PC-9 (cell line): ENCODE results near the gene NTSR2. TPM values are rescaled to one million over a fixed set of nuclear protein-coding genes. Genes with fewer than 3 reads are reported as not detected.

Experiments
- BruUV-seq: library from RNA; stranded (reverse); fragments of 400-500 nt; replicated peaks from 2 replicates; lab custom pipeline; 2021; lab: Mats Ljungman, UMichigan
- CTCF ChIA-PET: fragments of 300-600 bp; sonication (Branson Sonifier 250); formaldehyde crosslinking; loops from one replicate; lab custom pipeline; 2022; ENCODE audit warnings: antibody characterized with exemption; lab: Charles Lee
- POLR2A ChIA-PET: fragments of 300-600 bp; sonication (Branson Sonifier 250); formaldehyde crosslinking; loops from one replicate; lab custom pipeline; 2022; ENCODE audit warnings: antibody characterized with exemption; ENCODE audit not compliant: unreplicated experiment; lab: Charles Lee
- DNase-seq, 2 experiments: peaks; one replicate each; pipeline versions ENCODE4 v3.0.0 to v3.0.0-alpha.2; 2015 to 2022; ENCODE audit warnings: mixed read lengths in 1 of 2
- H2AFZ ChIP-seq: fragments of 200-600 bp; sonication (generic); 2 replicates; pipeline ENCODE4 v1.8.1; 2017; ENCODE audit warnings: antibody characterized with exemption
- H3F3A ChIP-seq: fragments of 200-600 bp; sonication (generic); 2 replicates; pipeline ENCODE4 v1.8.1; 2017; ENCODE audit warnings: antibody characterized with exemption, mild to moderate bottlenecking, low read depth; ENCODE audit not compliant: insufficient read depth
- H3K27ac ChIP-seq: fragments of 200-600 bp; sonication (generic); 2 replicates; pipeline ENCODE4 v1.6.1; 2016; ENCODE audit warnings: mixed run types
- H3K27me3 ChIP-seq: fragments of 200-600 bp; sonication (generic); 2 replicates; pipeline ENCODE4 v1.6.1; 2016; ENCODE audit warnings: low read depth, mixed run types; ENCODE audit not compliant: insufficient read depth
- H3K36me3 ChIP-seq: fragments of 200-600 bp; sonication (generic); 2 replicates; pipeline ENCODE4 v1.6.1; 2016; ENCODE audit warnings: low read depth, mixed run types
- H3K4me1 ChIP-seq: fragments of 200-600 bp; sonication (generic); replicated peaks from 2 replicates; pipeline ENCODE4 v1.6.1; 2016; ENCODE audit warnings: mixed run types; ENCODE audit not compliant: insufficient read depth
- H3K4me2 ChIP-seq: fragments of 200-600 bp; sonication (generic); 2 replicates; pipeline ENCODE4 v1.6.1; 2017; ENCODE audit warnings: mixed run types
- H3K4me3 ChIP-seq: fragments of 200-600 bp; sonication (generic); 2 replicates; pipeline ENCODE4 v1.6.1; 2016; ENCODE audit warnings: mixed run types
- H3K79me2 ChIP-seq: fragments of 200-600 bp; sonication (generic); 2 replicates; pipeline ENCODE4 v1.6.1; 2017; ENCODE audit warnings: low read depth, mixed run types
- H3K9me2 ChIP-seq: fragments of 200-600 bp; sonication (generic); 2 replicates; pipeline ENCODE4 v1.8.1; 2017; ENCODE audit warnings: mild to moderate bottlenecking; ENCODE audit not compliant: insufficient read depth
- H3K9me3 ChIP-seq: fragments of 200-600 bp; sonication (generic); 2 replicates; pipeline ENCODE4 v1.8.1; 2016; ENCODE audit warnings: low read depth; ENCODE audit not compliant: insufficient read depth
- H4K20me1 ChIP-seq: fragments of 200-600 bp; sonication (generic); 2 replicates; pipeline ENCODE4 v1.8.1; 2017; ENCODE audit not compliant: insufficient read depth
- CTCF ChIP-seq: fragments of 200-600 bp; sonication (generic); conservative IDR thresholded peaks from 2 replicates; pipeline ENCODE4 v1.6.1; 2017; ENCODE audit warnings: mixed run types, antibody characterized with exemption, mild to moderate bottlenecking, moderate library complexity
- EZH2 ChIP-seq: fragments of 200-600 bp; sonication (generic); IDR thresholded peaks from 2 replicates; pipeline ENCODE4 v1.8.0; 2017; ENCODE audit warnings: antibody characterized with exemption, low read depth
- intact Hi-C: fragments of 100-400 bp; cut with micrococcal nuclease; formaldehyde crosslinking; loops from one replicate; pipeline ENCODE4 v1.10.0; 2022; ENCODE audit not compliant: unreplicated experiment
- total RNA-seq: library from RNA; stranded (reverse); gene quantifications from 2 replicates; pipeline ENCODE4 v1.2.3, GENCODE V29; 2021

The NTSR2 gene
- total RNA-seq, 1 experiment from 2014 or later: not detected

- no TSS peak for BruUV-seq
These were observed 41.3 kb upstream of the NTSR2 start for GRCh38 chr2:11711354-11711716.

GRCh38 chr2:11710632-11711353 is 40.8 kb upstream of the NTSR2 start:
- Histone ChIP-seq H3K4me2 (peak overlapping the region; percentile 36), H3K79me2 (no peaks in the 10 kb centered on the region), H3K27me3 (no peaks in the 10 kb centered on the region), H3K4me3 (no peak overlapping the region), H3F3A (peaks cover 30% of the 10 kb centered on the region), H3K27ac (peak overlapping the region; percentile 80), H4K20me1 (no peaks in the 10 kb centered on the region), H2AFZ (no peak overlapping the region), H3K9me3 (no peaks in the 10 kb centered on the region; the same call in 1 of the 2 replicates), H3K9me2 (no peaks in the 10 kb centered on the region), H3K36me3 (no peaks in the 10 kb centered on the region), H3K4me1 (peaks cover 72% of the 10 kb centered on the region)
- BruUV-seq: TSS peak; percentile 86
- ChIA-PET CTCF (no interaction called here), POLR2A (interaction anchor here (0.5 kb wide), 1 partner anchor 9 kb away, joined by 23 read pairs; no protein-coding TSS in a partner anchor)
- DNase-seq: peak in 1 of 2 experiments; percentile 30
- intact Hi-C loops: loop anchor here (1.0 kb wide), 1 partner anchor 13 kb away; no protein-coding TSS in a partner anchor
- TF ChIP-seq EZH2: no peak
- TF ChIP-seq CTCF: no peak

More at GRCh38 chr2:11711354-11711716, 41.3 kb upstream of the NTSR2 start:
- no peak for TF ChIP-seq CTCF
- no peak for TF ChIP-seq EZH2
- H3F3A ChIP-seq: peaks cover 30% of the 10 kb centered on the region
- CTCF ChIA-PET: no interaction called here
- POLR2A ChIA-PET: no interaction called here
- no peaks in the 10 kb centered on the region for H4K20me1 ChIP-seq
- peak overlapping the region; percentile 36; the same call in 1 of the 2 replicates for H3K4me2 ChIP-seq
- no peaks in the 10 kb centered on the region for H3K27me3 ChIP-seq
- peak overlapping the region; percentile 80; the same call in 1 of the 2 replicates for H3K27ac ChIP-seq
- DNase-seq: peak in 1 of 2 experiments; percentile 31
- H3K9me2 ChIP-seq: no peaks in the 10 kb centered on the region
- no peaks in the 10 kb centered on the region for H3K36me3 ChIP-seq
- no peaks in the 10 kb centered on the region for H3K79me2 ChIP-seq
- intact Hi-C loops: no loop called here
- H3K9me3 ChIP-seq: no peaks in the 10 kb centered on the region; the same call in 1 of the 2 replicates
- no peak overlapping the region for H2AFZ ChIP-seq
- H3K4me3 ChIP-seq: no peak overlapping the region
- H3K4me1 ChIP-seq: peaks cover 73% of the 10 kb centered on the region

DNA sequence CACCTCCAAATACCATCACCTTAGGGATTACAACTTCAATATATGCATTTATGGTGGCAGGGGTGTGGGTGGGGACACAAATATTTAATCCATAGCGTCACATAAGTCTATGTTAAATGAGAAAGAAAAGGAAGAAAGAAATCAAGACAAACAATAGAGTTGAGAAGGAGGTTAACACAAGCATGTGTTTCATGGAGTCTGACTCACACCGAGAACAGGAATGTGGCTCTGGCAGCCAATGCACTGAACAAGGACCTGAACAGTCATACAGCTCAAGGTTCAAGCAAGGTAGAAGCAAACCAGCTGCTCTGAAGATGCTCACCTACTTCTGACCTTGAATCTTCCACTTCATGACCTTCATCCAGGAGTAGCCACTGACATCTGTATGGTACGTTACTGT is 40.2 kb upstream of the NTSR2 start:
- no peaks in the 10 kb centered on the region; the same call in 1 of the 2 replicates for H3K9me3 ChIP-seq
- no peak for TF ChIP-seq CTCF
- TF ChIP-seq EZH2: no peak
- H3K36me3 ChIP-seq: no peaks in the 10 kb centered on the region
- H3K4me3 ChIP-seq: no peak overlapping the region
- intact Hi-C loops: loop anchor here (1.0 kb wide), 1 partner anchor 13 kb away; no protein-coding TSS in a partner anchor
- no peaks in the 10 kb centered on the region for H4K20me1 ChIP-seq
- peak overlapping the region; percentile 80 for H3K27ac ChIP-seq
- BruUV-seq: no TSS peak
- no peaks in the 10 kb centered on the region for H3K9me2 ChIP-seq
- no peaks in the 10 kb centered on the region for H3K27me3 ChIP-seq
- CTCF ChIA-PET: no interaction called here
- peak; percentile 59 to 96 for DNase-seq
- H3F3A ChIP-seq: peaks cover 30% of the 10 kb centered on the region
- POLR2A ChIA-PET: interaction anchor here (0.5 kb wide), 1 partner anchor 9 kb away, joined by 23 read pairs; no protein-coding TSS in a partner anchor
- H3K79me2 ChIP-seq: no peaks in the 10 kb centered on the region
- peaks cover 72% of the 10 kb centered on the region for H3K4me1 ChIP-seq
- H2AFZ ChIP-seq: no peak overlapping the region
- H3K4me2 ChIP-seq: peak overlapping the region; percentile 36
